ENCODE results near the gene FIGNL1.

FIGNL1 gene

GRCh38 chr7:50449881-50450589 is at the start of gene FIGNL1:
Gene FIGNL1 (minus strand): TSS chr7:50450350. CDS start chr7:50447287, 3,063 bp downstream.
- no peak for TF ChIP-seq CTCF (IDR thresholded peaks at IDR 0.05; ENCODE audit: insufficient read depth, low read depth, low read length, missing control alignments)
- H3K4me3 ChIP-seq (ENCODE audit: low read depth, low read length) = peak within 1 kb of the TSS; percentile 80
- peak; percentile 93 for DNase-seq (ENCODE audit: low read depth)

- DNase-seq (ENCODE audit: low read depth) = no peak
- no peak overlapping the region for H3K4me3 ChIP-seq (ENCODE audit: low read depth, low read length)
- TF ChIP-seq CTCF (IDR thresholded peaks at IDR 0.05; ENCODE audit: insufficient read depth, low read depth, low read length, missing control alignments) = no peak
Observed at GRCh38 chr7:50499092-50499491, 48.9 kb upstream of the FIGNL1 start.

GRCh38 chr7:50497968-50498367 is 47.8 kb upstream of the FIGNL1 start:
- no peak for DNase-seq (ENCODE audit: low read depth)
- no peak overlapping the region for H3K4me3 ChIP-seq (ENCODE audit: low read depth, low read length)
- no peak for TF ChIP-seq CTCF (IDR thresholded peaks at IDR 0.05; ENCODE audit: insufficient read depth, low read depth, low read length, missing control alignments)

GRCh38 chr7:50497068-50497642 is 47.0 kb upstream of the FIGNL1 start:
- DNase-seq (ENCODE audit: low read depth) = no peak
- no peak overlapping the region for H3K4me3 ChIP-seq (ENCODE audit: low read depth, low read length)
- no peak for TF ChIP-seq CTCF (IDR thresholded peaks at IDR 0.05; ENCODE audit: insufficient read depth, low read depth, low read length, missing control alignments)

- TF ChIP-seq CTCF (IDR thresholded peaks at IDR 0.05; ENCODE audit: insufficient read depth, low read depth, low read length, missing control alignments) = no peak
- no peak overlapping the region for H3K4me3 ChIP-seq (ENCODE audit: low read depth, low read length)
- no peak for DNase-seq (ENCODE audit: low read depth)
Observed at GRCh38 chr7:50496569-50496968, 46.4 kb upstream of the FIGNL1 start.

- no peak for TF ChIP-seq CTCF (IDR thresholded peaks at IDR 0.05; ENCODE audit: insufficient read depth, low read depth, low read length, missing control alignments)
- no peak for DNase-seq (ENCODE audit: low read depth)
- H3K4me3 ChIP-seq (ENCODE audit: low read depth, low read length) = no peak overlapping the region
Observed at GRCh38 chr7:50495746-50496145, 45.6 kb upstream of the FIGNL1 start.

Data from GM12865 (cell line).